ENCODE data around the gene CELF4. TPM values are rescaled to one million over a fixed set of nuclear protein-coding genes. Genes with fewer than 3 reads are reported as not detected.

Gene CELF4
- total RNA-seq, 1 donor from 2014 or later: 0.44 TPM

DNA sequence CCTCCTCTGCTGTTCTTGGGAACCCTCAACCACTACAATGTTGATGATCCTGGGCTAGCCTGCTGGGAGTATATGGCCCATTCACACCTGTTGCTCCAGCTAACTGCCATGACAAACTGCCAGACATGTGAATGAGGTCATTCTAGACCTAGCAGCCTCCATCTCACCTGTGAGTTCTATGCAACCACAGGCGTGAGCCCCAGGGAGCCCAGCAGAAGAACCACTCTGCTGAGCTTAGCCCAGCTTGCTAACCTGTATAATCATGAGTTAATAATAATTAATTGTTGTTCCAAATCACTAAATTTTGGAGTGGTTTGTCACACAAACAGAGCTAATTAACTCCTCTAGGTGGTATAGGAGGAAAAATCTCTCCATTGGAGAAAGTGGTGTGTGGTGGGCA, 24.7 kb upstream of the CELF4 start:
- DNase-seq (ENCODE audit: low spot score): no peak
- peaks cover 12% of the 10 kb centered on the region for H3K4me1 Mint-ChIP-seq (ENCODE audit: unreplicated experiment)
- no peaks in the 10 kb centered on the region for H3K36me3 Mint-ChIP-seq (ENCODE audit: low read depth, unreplicated experiment)
- no peak overlapping the region for H3K27ac Mint-ChIP-seq (ENCODE audit: unreplicated experiment)
- TF ChIP-seq, protein P1, sequence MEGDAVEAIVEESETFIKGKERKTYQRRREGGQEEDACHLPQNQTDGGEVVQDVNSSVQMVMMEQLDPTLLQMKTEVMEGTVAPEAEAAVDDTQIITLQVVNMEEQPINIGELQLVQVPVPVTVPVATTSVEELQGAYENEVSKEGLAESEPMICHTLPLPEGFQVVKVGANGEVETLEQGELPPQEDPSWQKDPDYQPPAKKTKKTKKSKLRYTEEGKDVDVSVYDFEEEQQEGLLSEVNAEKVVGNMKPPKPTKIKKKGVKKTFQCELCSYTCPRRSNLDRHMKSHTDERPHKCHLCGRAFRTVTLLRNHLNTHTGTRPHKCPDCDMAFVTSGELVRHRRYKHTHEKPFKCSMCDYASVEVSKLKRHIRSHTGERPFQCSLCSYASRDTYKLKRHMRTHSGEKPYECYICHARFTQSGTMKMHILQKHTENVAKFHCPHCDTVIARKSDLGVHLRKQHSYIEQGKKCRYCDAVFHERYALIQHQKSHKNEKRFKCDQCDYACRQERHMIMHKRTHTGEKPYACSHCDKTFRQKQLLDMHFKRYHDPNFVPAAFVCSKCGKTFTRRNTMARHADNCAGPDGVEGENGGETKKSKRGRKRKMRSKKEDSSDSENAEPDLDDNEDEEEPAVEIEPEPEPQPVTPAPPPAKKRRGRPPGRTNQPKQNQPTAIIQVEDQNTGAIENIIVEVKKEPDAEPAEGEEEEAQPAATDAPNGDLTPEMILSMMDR (IDR thresholded peaks at IDR 0.05; ENCODE audit: unreplicated experiment): no peak
- no peak overlapping the region for H3K4me3 Mint-ChIP-seq (ENCODE audit: unreplicated experiment)
- peaks cover 1% of the 10 kb centered on the region for H3K27me3 Mint-ChIP-seq (ENCODE audit: unreplicated experiment)
- H3K9me3 Mint-ChIP-seq (ENCODE audit: unreplicated experiment): no peaks in the 10 kb centered on the region

DNA sequence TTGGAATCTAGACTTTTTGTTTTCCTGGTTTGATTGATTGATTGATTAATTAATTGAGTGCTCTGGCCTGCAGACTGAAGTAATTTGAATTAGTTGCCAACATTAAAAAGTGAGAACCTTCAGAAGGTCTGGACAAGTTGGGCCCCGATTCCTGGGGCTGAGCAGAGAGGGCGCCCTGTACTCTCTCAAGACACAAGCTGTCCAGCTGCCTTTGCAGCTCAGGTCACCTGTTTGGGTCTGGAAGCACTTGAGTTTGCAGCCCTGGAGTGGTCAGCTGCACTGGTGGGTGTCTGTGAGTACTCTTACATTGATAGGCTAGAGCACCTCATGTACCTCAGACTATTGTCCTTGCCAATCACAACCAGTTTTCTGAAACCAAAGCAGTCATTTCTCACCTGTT, 22.7 kb upstream of the CELF4 start:
- Mint-ChIP-seq H3K4me3 (ENCODE audit: unreplicated experiment) (no peak overlapping the region), H3K27me3 (ENCODE audit: unreplicated experiment) (peaks cover 3% of the 10 kb centered on the region), H3K4me1 (ENCODE audit: unreplicated experiment) (peaks cover 15% of the 10 kb centered on the region), H3K27ac (ENCODE audit: unreplicated experiment) (no peak overlapping the region), H3K36me3 (ENCODE audit: low read depth, unreplicated experiment) (no peaks in the 10 kb centered on the region), H3K9me3 (ENCODE audit: unreplicated experiment) (no peaks in the 10 kb centered on the region)
- TF ChIP-seq, protein P1 (IDR thresholded peaks at IDR 0.05; ENCODE audit: unreplicated experiment): no peak
- DNase-seq (ENCODE audit: low spot score): no peak

DNA sequence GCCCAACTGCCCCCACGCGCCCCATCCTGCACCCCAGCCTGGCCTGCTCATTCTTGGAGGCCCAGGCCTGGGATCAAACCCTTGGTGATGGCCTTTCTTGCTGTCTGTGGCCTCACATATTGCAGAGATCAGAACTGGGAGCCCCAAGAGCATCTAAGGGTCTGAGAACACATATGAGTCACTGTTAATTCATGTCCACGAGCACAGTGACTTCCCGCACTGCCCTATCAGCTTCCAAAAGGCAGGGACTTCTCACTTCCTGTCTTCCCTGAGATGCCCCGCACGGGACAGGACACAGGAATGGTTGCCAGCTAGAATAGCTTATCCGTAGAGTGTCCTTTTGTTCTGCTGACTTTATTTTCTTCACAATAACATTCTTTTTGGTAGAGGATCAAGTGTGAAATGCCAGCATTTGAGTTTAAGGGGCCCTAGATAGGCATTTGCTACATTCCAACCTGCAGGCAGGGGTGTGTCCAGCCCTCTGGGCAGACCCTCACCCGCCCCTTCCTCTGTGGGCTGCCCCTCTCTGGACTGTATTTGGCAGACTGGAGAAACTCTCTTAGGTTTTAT, 21.1 kb upstream of the CELF4 start:
- no peak for DNase-seq (ENCODE audit: low spot score)

GRCh38 chr18:37584952-37585695, 19.5 kb upstream of the CELF4 start:
- TF ChIP-seq, protein P1 (IDR thresholded peaks at IDR 0.05; ENCODE audit: unreplicated experiment): no peak
- no peaks in the 10 kb centered on the region for H3K36me3 Mint-ChIP-seq (ENCODE audit: low read depth, unreplicated experiment)
- no peak for DNase-seq (ENCODE audit: low spot score)
- peaks cover 26% of the 10 kb centered on the region for H3K4me1 Mint-ChIP-seq (ENCODE audit: unreplicated experiment)
- no peak overlapping the region for H3K4me3 Mint-ChIP-seq (ENCODE audit: unreplicated experiment)
- peaks cover 3% of the 10 kb centered on the region for H3K27me3 Mint-ChIP-seq (ENCODE audit: unreplicated experiment)
- H3K9me3 Mint-ChIP-seq (ENCODE audit: unreplicated experiment): no peaks in the 10 kb centered on the region
- H3K27ac Mint-ChIP-seq (ENCODE audit: unreplicated experiment): no peak overlapping the region

More for the DNA sequence above, 21.1 kb upstream of the CELF4 start:
- peaks cover 15% of the 10 kb centered on the region for H3K4me1 Mint-ChIP-seq (ENCODE audit: unreplicated experiment)
- H3K36me3 Mint-ChIP-seq (ENCODE audit: low read depth, unreplicated experiment): no peaks in the 10 kb centered on the region
- TF ChIP-seq, protein P1 (IDR thresholded peaks at IDR 0.05; ENCODE audit: unreplicated experiment): no peak
- H3K9me3 Mint-ChIP-seq (ENCODE audit: unreplicated experiment): no peaks in the 10 kb centered on the region
- no peak overlapping the region for H3K4me3 Mint-ChIP-seq (ENCODE audit: unreplicated experiment)
- H3K27me3 Mint-ChIP-seq (ENCODE audit: unreplicated experiment): peaks cover 3% of the 10 kb centered on the region
- H3K27ac Mint-ChIP-seq (ENCODE audit: unreplicated experiment): no peak overlapping the region

- TF ChIP-seq, protein P1 (IDR thresholded peaks at IDR 0.05; ENCODE audit: unreplicated experiment): no peak
- DNase-seq (ENCODE audit: low spot score): no peak
- H3K36me3 Mint-ChIP-seq (ENCODE audit: low read depth, unreplicated experiment): no peaks in the 10 kb centered on the region
- H3K27ac Mint-ChIP-seq (ENCODE audit: unreplicated experiment): no peak overlapping the region
- H3K9me3 Mint-ChIP-seq (ENCODE audit: unreplicated experiment): no peaks in the 10 kb centered on the region
- peaks cover 6% of the 10 kb centered on the region for H3K27me3 Mint-ChIP-seq (ENCODE audit: unreplicated experiment)
- peaks cover 35% of the 10 kb centered on the region for H3K4me1 Mint-ChIP-seq (ENCODE audit: unreplicated experiment)
- no peak overlapping the region for H3K4me3 Mint-ChIP-seq (ENCODE audit: unreplicated experiment)
Observed at GRCh38 chr18:37584217-37584616, 18.6 kb upstream of the CELF4 start.

Measured in endothelial cell (in vitro differentiated cells).